IMR-90 (cell line): Measurements from ENCODE around the gene KCTD13. TPM values are rescaled to one million over a fixed set of nuclear protein-coding genes. Genes with fewer than 3 reads are reported as not detected.

ENCODE experiments used
- ATAC-seq: fragments of 200-7000 bp; cut with Tn5 transposase; 2 replicates; pipeline ENCODE4 v1.9.1; 2020; ENCODE audit warnings: low read depth, mild to moderate bottlenecking, moderate library complexity
- BruUV-seq: library from RNA; stranded (reverse); fragments of 400-500 nt; replicated peaks from 2 replicates; lab custom pipeline; 2021; lab: Mats Ljungman, UMichigan
- CTCF ChIA-PET: fragments of 300-600 bp; formaldehyde crosslinking; extraction: SDS; loops from one replicate; lab custom pipeline; 2021; ENCODE audit warnings: antibody characterized with exemption; lab: Yijun Ruan, JAX
- POLR2A ChIA-PET: fragments of 300-600 bp; sonication (Branson Sonifier 250); formaldehyde crosslinking; loops from one replicate; lab custom pipeline; 2022; ENCODE audit warnings: antibody characterized with exemption; ENCODE audit not compliant: unreplicated experiment; lab: Charles Lee
- DNase-seq: peaks from one replicate; pipeline ENCODE4 v3.0.0; 2013
- H2AFZ ChIP-seq: replicated peaks from 2 replicates; pipeline ENCODE3; 2013; ENCODE audit warnings: low read length, mild to moderate bottlenecking; ENCODE audit not compliant: poor library complexity
- H2AK5ac ChIP-seq: 2 replicates; pipeline ENCODE4 v1.6.1; 2013; ENCODE audit warnings: low read depth, low read length, inconsistent platforms
- H2AK9ac ChIP-seq: replicated peaks from 2 replicates; pipeline ENCODE3; 2013; ENCODE audit warnings: mild to moderate bottlenecking, low read depth, low read length, moderate library complexity; ENCODE audit not compliant: poor library complexity
- H2BK120ac ChIP-seq: 2 replicates; pipeline ENCODE4 v1.6.1; 2013; ENCODE audit warnings: low read depth, low read length, inconsistent platforms
- H2BK15ac ChIP-seq: 3 replicates; pipeline ENCODE4 v1.6.1; 2013; ENCODE audit warnings: low read depth, low read length, inconsistent platforms
- H2BK20ac ChIP-seq: 2 replicates; pipeline ENCODE4 v1.6.1; 2013; ENCODE audit warnings: low read depth, mild to moderate bottlenecking, inconsistent platforms, low read length, moderate library complexity
- H2BK5ac ChIP-seq: 2 replicates; pipeline ENCODE4 v1.6.1; 2013; ENCODE audit warnings: mild to moderate bottlenecking, low read depth, low read length, inconsistent platforms; ENCODE audit not compliant: poor library complexity, severe bottlenecking
- H3K14ac ChIP-seq: replicated peaks from 2 replicates; pipeline ENCODE4 v1.6.1; 2013; ENCODE audit warnings: low read depth, low read length, inconsistent platforms
- H3K18ac ChIP-seq: 2 replicates; pipeline ENCODE4 v1.6.1; 2013; ENCODE audit warnings: low read depth, low read length, control low read depth
- H3K23ac ChIP-seq: 2 replicates; pipeline ENCODE4 v1.6.1; 2013; ENCODE audit warnings: low read depth, low read length, inconsistent platforms
- H3K27ac ChIP-seq: 2 replicates; pipeline ENCODE4 v1.5.1; 2013; ENCODE audit warnings: mild to moderate bottlenecking, control low read depth, low read length; ENCODE audit not compliant: insufficient read depth
- H3K27me3 ChIP-seq: 2 replicates; pipeline ENCODE4 v1.6.1; 2013; ENCODE audit warnings: low read length; ENCODE audit not compliant: control insufficient read depth, insufficient read depth
- H3K36me3 ChIP-seq: 2 replicates; pipeline ENCODE4 v1.6.1; 2013; ENCODE audit warnings: low read length, mixed read lengths; ENCODE audit not compliant: control insufficient read depth, insufficient read depth
- H3K4ac ChIP-seq: 2 replicates; pipeline ENCODE4 v1.6.1; 2013; ENCODE audit warnings: low read depth, low read length, inconsistent platforms
- H3K4me1 ChIP-seq: 2 replicates; pipeline ENCODE4 v1.6.1; 2013; ENCODE audit warnings: low read length, mixed read lengths; ENCODE audit not compliant: control insufficient read depth, insufficient read depth
- H3K4me2 ChIP-seq: 2 replicates; pipeline ENCODE4 v1.6.1; 2013; ENCODE audit warnings: low read depth, mild to moderate bottlenecking, control low read depth, low read length, moderate library complexity
- H3K4me3 ChIP-seq: 2 replicates; pipeline ENCODE4 v1.5.1; 2013; ENCODE audit warnings: low read depth, mild to moderate bottlenecking, control low read depth, low read length, moderate library complexity; ENCODE audit not compliant: insufficient read depth
- H3K56ac ChIP-seq: 2 replicates; pipeline ENCODE4 v1.6.1; 2013; ENCODE audit warnings: low read length, inconsistent platforms; ENCODE audit not compliant: insufficient read depth; ENCODE audit errors: extremely low read depth
- H3K79me1 ChIP-seq, 2 experiments: 2 replicates each; pipeline ENCODE4 v1.6.1; 2013; ENCODE audit warnings: low read length in 2 of 2, inconsistent platforms in 1 of 2, low read depth in 1 of 2
- H3K9ac ChIP-seq: 2 replicates; pipeline ENCODE4 v1.6.1; 2013; ENCODE audit warnings: low read depth, low read length, control low read depth
- H3K9me1 ChIP-seq: 2 replicates; pipeline ENCODE4 v1.6.1; 2013; ENCODE audit warnings: low read length, inconsistent platforms; ENCODE audit not compliant: insufficient read depth
- H3K9me3 ChIP-seq: 2 replicates; pipeline ENCODE4 v1.6.1; 2013; ENCODE audit warnings: low read length; ENCODE audit not compliant: control insufficient read depth, insufficient read depth
- H4K20me1 ChIP-seq: 2 replicates; pipeline ENCODE4 v1.6.1; 2013; ENCODE audit warnings: low read length, inconsistent platforms; ENCODE audit not compliant: insufficient read depth
- H4K5ac ChIP-seq: 2 replicates; pipeline ENCODE4 v1.6.1; 2013; ENCODE audit warnings: mild to moderate bottlenecking, low read depth, low read length, control low read depth
- H4K8ac ChIP-seq, 2 experiments: 2 replicates each; pipeline ENCODE4 v1.6.1; 2013; ENCODE audit warnings: low read depth in 2 of 2, low read length in 2 of 2, control low read depth in 1 of 2, inconsistent platforms in 1 of 2
- H4K91ac ChIP-seq: 2 replicates; pipeline ENCODE4 v1.6.1; 2013; ENCODE audit warnings: low read depth, low read length, inconsistent platforms; ENCODE audit not compliant: insufficient read depth
- BHLHE40 ChIP-seq: fragments of 150-350 bp; IDR thresholded peaks from 2 replicates; pipeline ENCODE4 v1.6.1; 2016; ENCODE audit warnings: mild to moderate bottlenecking, low read depth, low read length
- CEBPB ChIP-seq: IDR thresholded peaks from 2 replicates; pipeline ENCODE4 v1.6.1; 2012; ENCODE audit warnings: low read depth, low read length, improper control_type of control experiment
- CHD1 ChIP-seq: IDR thresholded peaks from 2 replicates; pipeline ENCODE4 v1.6.1; 2012; ENCODE audit warnings: low read depth, low read length, improper control_type of control experiment
- CTCF ChIP-seq: conservative IDR thresholded peaks from 2 replicates; pipeline ENCODE4 v1.5.1; 2012; ENCODE audit warnings: mild to moderate bottlenecking, low read depth, low read length, improper control_type of control experiment
- ELK1 ChIP-seq: fragments of 150-350 bp; IDR thresholded peaks from 2 replicates; pipeline ENCODE4 v1.6.1; 2016; ENCODE audit warnings: low read depth, mild to moderate bottlenecking, low read length, moderate library complexity, borderline replicate concordance
- FOS ChIP-seq: fragments of 150-350 bp; IDR thresholded peaks from 2 replicates; pipeline ENCODE4 v1.6.1; 2016; ENCODE audit warnings: low read depth, low read length
- MAFK ChIP-seq: IDR thresholded peaks from 2 replicates; pipeline ENCODE4 v1.6.1; 2012; ENCODE audit warnings: low read depth, low read length, improper control_type of control experiment
- MAZ ChIP-seq: IDR thresholded peaks from 2 replicates; pipeline ENCODE4 v1.6.1; 2012; ENCODE audit warnings: low read depth, mild to moderate bottlenecking, low read length, improper control_type of control experiment, moderate library complexity, borderline replicate concordance
- MXI1 ChIP-seq: IDR thresholded peaks from 2 replicates; pipeline ENCODE4 v1.6.1; 2012; ENCODE audit warnings: low read depth, mild to moderate bottlenecking, low read length, moderate library complexity, borderline replicate concordance
- NFE2L2 ChIP-seq: fragments of 150-350 bp; IDR thresholded peaks from 2 replicates; pipeline ENCODE4 v1.6.1; 2016; ENCODE audit warnings: low read depth, mild to moderate bottlenecking, low read length
- POLR2A ChIP-seq: IDR thresholded peaks from 2 replicates; pipeline ENCODE4 v1.6.1; 2012; ENCODE audit warnings: mild to moderate bottlenecking, low read depth, low read length
- RAD21 ChIP-seq: IDR thresholded peaks from 2 replicates; pipeline ENCODE4 v1.6.1; 2012; ENCODE audit warnings: low read length, improper control_type of control experiment
- RCOR1 ChIP-seq: IDR thresholded peaks from 2 replicates; pipeline ENCODE4 v1.6.1; 2012; ENCODE audit warnings: mild to moderate bottlenecking, low read length, improper control_type of control experiment; ENCODE audit not compliant: insufficient replicate concordance
- RFX5 ChIP-seq: IDR thresholded peaks from 2 replicates; pipeline ENCODE4 v1.8.0; 2012; ENCODE audit warnings: low read depth, mild to moderate bottlenecking, low read length, moderate library complexity
- SMC3 ChIP-seq: fragments of 150-350 bp; IDR thresholded peaks from 2 replicates; pipeline ENCODE4 v1.6.1; 2016; ENCODE audit warnings: low read depth, mild to moderate bottlenecking, antibody characterized with exemption, low read length, moderate library complexity
- USF2 ChIP-seq: fragments of 150-350 bp; IDR thresholded peaks from 2 replicates; pipeline ENCODE4 v1.6.1; 2017; ENCODE audit warnings: mild to moderate bottlenecking, antibody characterized with exemption, low read length, low read depth
- WGBS, 2 experiments: methylation state at CpG; one replicate each; pipeline versions ENCODE4 v1.1.5 to v1.1.7; 2013; ENCODE audit warnings: missing lambda C conversion rate in 2 of 2; ENCODE audit not compliant: insufficient read length in 1 of 2; ENCODE audit errors: extremely low coverage in 2 of 2; 5-methylcytosine and 5-hydroxymethylcytosine counted together
- dilution Hi-C: fragments of 300-500 bp; cut with HindIII; formaldehyde crosslinking; loops from one replicate; pipeline ENCODE4 v1.14.3; 2018; ENCODE audit warnings: low sequenced_read_pairs; ENCODE audit not compliant: unreplicated experiment
- in situ Hi-C: fragments of 300-500 bp; cut with MboI; formaldehyde crosslinking; loops from 3 replicates; pipeline ENCODE4 v1.14.3; 2019; ENCODE audit warnings: low sequenced_read_pairs, inconsistent platforms, mixed read lengths
- intact Hi-C: fragments of 100-400 bp; cut with micrococcal nuclease; formaldehyde crosslinking; loops from 2 replicates; pipeline ENCODE4 v1.10.0; 2022
- polyA plus RNA-seq, 3 experiments: library from polyadenylated mRNA; depleted of rRNA; stranded (reverse); fragments of >200 nt; gene quantifications; 2 replicates each; pipeline ENCODE4 v1.2.3, GENCODE V29; 2012; ENCODE audit warnings: low replicate concordance in 1 of 3
- total RNA-seq: library from RNA; depleted of rRNA; stranded (reverse); fragments of >200 nt; gene quantifications from 2 replicates; pipeline ENCODE4 v1.2.3, GENCODE V29; 2012

KCTD13 gene
- total and polyA plus RNA-seq, 2 of the 4 experiments (the other 2 are of a cell fraction), result 4.1 to 20.7 TPM

GRCh38 chr16:29858149-29858849 is 67.7 kb downstream of the KCTD13 start:
- Histone ChIP-seq H3K9me1 (peaks cover 9% of the 10 kb centered on the region), H3K27me3 (no peaks in the 10 kb centered on the region), H3K27ac (no peak overlapping the region), H2AFZ (no peak overlapping the region), H3K14ac (no peak overlapping the region), H2BK5ac (no peak overlapping the region), H3K4me2 (no peak overlapping the region), H3K36me3 (peaks cover 22% of the 10 kb centered on the region), H4K5ac (no peak overlapping the region), H3K4me3 (no peak overlapping the region), H3K4ac (no peak overlapping the region), H3K23ac (no peak overlapping the region), H2AK5ac (no peak overlapping the region), H3K4me1 (peaks cover 4% of the 10 kb centered on the region; the same call in 1 of the 2 replicates), H3K9ac (no peak overlapping the region), H3K9me3 (no peaks in the 10 kb centered on the region), H2AK9ac (no peak overlapping the region), H3K18ac (no peak overlapping the region), H2BK15ac (no peak overlapping the region), H2BK20ac (no peak overlapping the region), H4K20me1 (no peaks in the 10 kb centered on the region; the same call in 1 of the 2 replicates), H3K56ac (no peak overlapping the region), H2BK120ac (no peak overlapping the region), H3K79me1 (peaks cover 7 to 30% of the 10 kb centered on the region in 2 experiments; a peak in 3 of 4 replicates), H4K91ac (no peak overlapping the region), H4K8ac (no peak overlapping the region)
- dilution Hi-C loops, result no loop called here
- DNase-seq, result no peak
- in situ Hi-C loops, result no loop called here
- no TSS peak for BruUV-seq
- intact Hi-C loops, result no loop called here
- ChIA-PET CTCF (interaction anchor here (1.9 kb wide), 1 partner anchor 10 kb away, joined by 6 read pairs; no protein-coding TSS in a partner anchor), POLR2A (no interaction called here)
- no CpG with 5 or more reads among the region's 10 CpGs for WGBS, 2 experiments
- ATAC-seq, result no peak
- TF ChIP-seq MAFK, result no peak
- no peak for TF ChIP-seq FOS
- no peak for TF ChIP-seq MAZ
- no peak for TF ChIP-seq CTCF
- TF ChIP-seq CHD1, result no peak
- TF ChIP-seq BHLHE40, result no peak
- TF ChIP-seq SMC3, result no peak
- no peak for TF ChIP-seq RAD21
- TF ChIP-seq ELK1, result no peak
- TF ChIP-seq POLR2A, result no peak
- TF ChIP-seq RCOR1, result no peak
- TF ChIP-seq NFE2L2, result no peak
- no peak for TF ChIP-seq CEBPB
- no peak for TF ChIP-seq RFX5
- no peak for TF ChIP-seq USF2
- no peak for TF ChIP-seq MXI1
